Neural cell (in vitro differentiated cells): ENCODE measurements around the gene PLEKHA4. TPM values are rescaled to one million over a fixed set of nuclear protein-coding genes. Genes with fewer than 3 reads are reported as not detected.

Experiments used
- H2AFZ ChIP-seq: fragments of 200-600, 300-800 bp; sonication (generic), shearing (Covaris generic); 2 replicates; pipeline ENCODE4 v1.6.0; 2014; ENCODE audit warnings: low read depth, mild to moderate bottlenecking, antibody characterized with exemption, low read length, moderate library complexity
- H3F3A ChIP-seq: fragments of 200-600 bp; shearing (Covaris generic); 2 replicates; pipeline ENCODE4 v1.6.1; 2016; ENCODE audit warnings: mild to moderate bottlenecking, moderate library complexity, mixed read lengths, antibody characterized with exemption, low read length; ENCODE audit not compliant: insufficient read depth, poor library complexity, severe bottlenecking
- H3K27ac ChIP-seq: fragments of 200-600, 300-800 bp; sonication (generic), shearing (Covaris generic); 2 replicates; pipeline ENCODE4 v1.5.1; 2014; ENCODE audit warnings: mild to moderate bottlenecking, low read length, moderate library complexity
- H3K27me3 ChIP-seq: fragments of 300-800, 200-600 bp; sonication (generic), shearing (Covaris generic); 2 replicates; pipeline ENCODE4 v1.6.0; 2014; ENCODE audit warnings: mild to moderate bottlenecking, low read depth, low read length, moderate library complexity; ENCODE audit not compliant: insufficient read depth
- H3K36me3 ChIP-seq: fragments of 300-800, 200-600 bp; sonication (generic), shearing (Covaris generic); 2 replicates; pipeline ENCODE4 v1.5.1; 2014; ENCODE audit warnings: mild to moderate bottlenecking, antibody characterized with exemption, low read length, moderate library complexity; ENCODE audit not compliant: insufficient read depth
- H3K4me2 ChIP-seq: fragments of 300-800, 200-600 bp; sonication (generic), shearing (Covaris generic); 2 replicates; pipeline ENCODE4 v1.6.0; 2014; ENCODE audit warnings: mild to moderate bottlenecking, low read length
- H3K4me3 ChIP-seq: fragments of 300-800, 200-600 bp; sonication (generic), shearing (Covaris generic); 2 replicates; pipeline ENCODE4 v1.5.1; 2014; ENCODE audit warnings: mild to moderate bottlenecking, low read length, moderate library complexity
- H3K79me2 ChIP-seq: fragments of 200-600 bp; shearing (Covaris generic); replicated peaks from 2 replicates; pipeline ENCODE4 v1.6.0; 2014; ENCODE audit warnings: mild to moderate bottlenecking, low read length, moderate library complexity; ENCODE audit not compliant: insufficient read depth
- H3K9ac ChIP-seq: fragments of 300-800, 200-600 bp; sonication (generic), shearing (Covaris generic); 2 replicates; pipeline ENCODE4 v1.6.1; 2016; ENCODE audit warnings: mild to moderate bottlenecking, low read length, mixed read lengths
- H3K9me2 ChIP-seq: fragments of 200-600 bp; shearing (Covaris generic); 2 replicates; pipeline ENCODE4 v1.6.1; 2016; ENCODE audit warnings: mild to moderate bottlenecking, low read length, mixed read lengths; ENCODE audit not compliant: insufficient read depth
- H3K9me3 ChIP-seq: fragments of 200-600, 300-800 bp; sonication (generic), shearing (Covaris generic); 2 replicates; pipeline ENCODE4 v1.6.1; 2016; ENCODE audit warnings: mild to moderate bottlenecking, mixed run types, low read length, moderate library complexity, mixed read lengths
- H4K20me1 ChIP-seq: fragments of 200-600 bp; shearing (Covaris generic); 2 replicates; pipeline ENCODE4 v1.6.1; 2016; ENCODE audit warnings: mild to moderate bottlenecking, mixed run types; ENCODE audit not compliant: insufficient read depth
- EP300 ChIP-seq: fragments of 450-650 bp; conservative IDR thresholded peaks from 2 replicates; pipeline ENCODE4 v1.6.1; 2014; ENCODE audit warnings: antibody characterized with exemption, mild to moderate bottlenecking, moderate library complexity; ENCODE audit not compliant: poor library complexity, severe bottlenecking
- EZH2 ChIP-seq: fragments of 200-600, 300-800 bp; shearing (Covaris generic), sonication (generic); IDR thresholded peaks from 2 replicates; pipeline ENCODE4 v1.6.1; 2014; ENCODE audit warnings: antibody characterized with exemption, low read length, borderline replicate concordance, mild to moderate bottlenecking; ENCODE audit not compliant: insufficient read depth, poor library complexity, severe bottlenecking
- MXI1 ChIP-seq: fragments of 450-650 bp; conservative IDR thresholded peaks from 2 replicates; pipeline ENCODE4 v1.6.1; 2014; ENCODE audit warnings: antibody characterized with exemption, mild to moderate bottlenecking; ENCODE audit not compliant: poor library complexity, severe bottlenecking
- POLR2AphosphoS5 ChIP-seq: IDR thresholded peaks from 2 replicates; pipeline ENCODE4 v1.6.1; 2012
- RAD21 ChIP-seq: fragments of 450-650 bp; conservative IDR thresholded peaks from 2 replicates; pipeline ENCODE4 v1.6.1; 2014; ENCODE audit warnings: antibody characterized with exemption, mild to moderate bottlenecking, moderate library complexity
- SMC3 ChIP-seq: fragments of 450-650 bp; conservative IDR thresholded peaks from 2 replicates; pipeline ENCODE4 v1.6.1; 2014; ENCODE audit warnings: antibody characterized with exemption, mild to moderate bottlenecking, moderate library complexity; ENCODE audit not compliant: poor library complexity
- TAF1 ChIP-seq: IDR thresholded peaks from 2 replicates; pipeline ENCODE4 v1.6.1; 2012; ENCODE audit warnings: low read depth
- polyA plus RNA-seq: library from polyadenylated mRNA; depleted of rRNA; stranded (reverse); fragments of >200 nt; gene quantifications from 2 replicates; pipeline ENCODE4 v1.2.3, GENCODE V29; 2014
- TF ChIP-seq, protein P1 (sequence below): IDR thresholded peaks from 2 replicates; pipeline ENCODE4 v1.6.1; 2012; ENCODE audit warnings: borderline replicate concordance
- TF ChIP-seq, protein P2 (sequence below): fragments of 450-650 bp; IDR thresholded peaks from 2 replicates; pipeline ENCODE4 v1.5.1; 2014; ENCODE audit warnings: antibody characterized with exemption, mild to moderate bottlenecking, moderate library complexity; ENCODE audit not compliant: poor library complexity, severe bottlenecking

The PLEKHA4 gene
- polyA plus RNA-seq, 1 donor from 2014 or later = not detected

DNA sequence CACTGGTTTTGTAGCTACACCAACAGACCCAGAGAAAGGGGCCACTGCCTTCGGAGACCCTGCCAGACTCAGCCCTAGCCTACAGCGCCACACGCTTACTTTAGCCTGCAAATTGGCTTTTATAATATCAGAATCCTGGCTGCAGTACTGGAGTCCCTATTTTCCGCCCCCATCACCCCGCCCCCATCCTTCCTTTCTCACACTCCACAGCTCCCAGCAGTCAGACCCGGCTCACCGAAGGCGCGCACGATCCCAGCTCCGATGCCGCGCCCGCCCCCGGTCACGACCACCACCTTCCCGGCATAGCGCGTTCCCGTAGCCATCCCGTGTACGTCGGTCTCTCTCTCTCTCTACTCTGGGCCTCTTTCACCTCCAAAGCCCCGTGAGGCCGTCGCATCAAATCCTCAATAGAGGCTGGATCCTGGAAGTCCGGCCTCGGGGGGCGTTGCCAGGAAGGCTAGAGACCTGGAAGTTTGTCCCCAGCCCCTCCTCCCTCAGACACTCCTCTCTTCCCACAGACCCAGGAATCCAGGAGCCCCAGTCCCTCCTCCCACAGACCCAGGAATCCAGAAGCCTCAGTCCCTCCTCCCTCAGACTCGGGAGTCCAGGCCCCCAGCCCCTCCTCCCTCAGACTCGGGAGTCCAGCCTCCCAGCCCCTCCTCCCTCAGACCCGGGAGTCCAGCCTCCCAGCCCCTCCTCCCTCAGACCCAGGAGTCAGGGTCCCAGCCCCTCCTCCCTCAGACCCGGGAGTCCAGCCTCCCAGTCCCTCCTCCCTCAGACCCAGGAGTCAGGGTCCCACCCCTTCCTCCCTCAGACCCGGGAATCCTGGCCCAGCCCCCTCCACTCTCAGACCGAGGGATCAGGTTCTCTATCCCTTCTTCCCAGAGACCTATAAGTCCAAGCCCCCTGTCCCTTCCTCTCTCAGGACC lies 32.1 kb downstream of the PLEKHA4 start, which contains the start of gene HSD17B14:
TSS of gene HSD17B14 (minus strand) at position 403 of the 929 bp plus-strand sequence. CDS start at position 323, 80 bp downstream.
- Histone ChIP-seq H3F3A (no peaks in the 10 kb centered on the region), H2AFZ (peak within 1 kb of the TSS; percentile 43), H3K27me3 (no peaks in the 10 kb centered on the region), H3K9ac (peak within 1 kb of the TSS; percentile 49), H3K79me2 (no peaks in the 10 kb centered on the region), H3K4me3 (peak within 1 kb of the TSS; percentile 54), H3K4me2 (no peak within 1 kb of the TSS), H3K9me2 (no peaks in the 10 kb centered on the region), H3K9me3 (no peaks in the 10 kb centered on the region), H4K20me1 (no peaks in the 10 kb centered on the region), H3K27ac (no peak within 1 kb of the TSS), H3K36me3 (no peaks in the 10 kb centered on the region)
- TF ChIP-seq EZH2 (no peak), SMC3 (peak; percentile 17)

DNA sequence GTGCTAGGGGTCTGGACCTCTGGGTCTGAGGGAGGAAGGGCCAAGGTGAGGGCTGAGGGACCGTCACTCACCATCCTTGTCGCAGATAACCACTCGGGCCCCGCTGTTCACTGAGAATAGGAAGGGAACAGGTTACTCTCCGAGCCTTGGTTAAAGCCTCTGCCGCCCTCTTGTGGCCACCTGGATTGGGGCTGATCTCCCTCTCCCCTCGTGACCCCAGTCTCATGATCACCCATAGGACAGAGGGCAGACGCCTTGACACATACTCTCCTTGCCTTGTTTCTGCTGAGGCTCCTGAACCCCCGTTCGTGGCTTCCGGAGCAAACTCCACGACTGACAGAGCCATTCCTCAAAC lies 32.7 kb downstream of the PLEKHA4 start:
- peak overlapping the region; percentile 49 for H3K9ac ChIP-seq

More for the DNA sequence above, 32.7 kb downstream of the PLEKHA4 start:
- Histone ChIP-seq H3K9me2 (no peaks in the 10 kb centered on the region), H2AFZ (peak overlapping the region; percentile 35), H3K27me3 (no peaks in the 10 kb centered on the region), H3K79me2 (no peaks in the 10 kb centered on the region), H3K27ac (no peak overlapping the region), H3K9me3 (no peaks in the 10 kb centered on the region), H3K4me2 (no peak overlapping the region), H4K20me1 (no peaks in the 10 kb centered on the region), H3K4me3 (peak overlapping the region; percentile 47), H3F3A (no peaks in the 10 kb centered on the region), H3K36me3 (no peaks in the 10 kb centered on the region)
- peak; percentile 78 for TF ChIP-seq RAD21
- no peak for TF ChIP-seq MXI1
- no peak for TF ChIP-seq POLR2AphosphoS5
- TF ChIP-seq TAF1 = no peak
- TF ChIP-seq, protein P1, sequence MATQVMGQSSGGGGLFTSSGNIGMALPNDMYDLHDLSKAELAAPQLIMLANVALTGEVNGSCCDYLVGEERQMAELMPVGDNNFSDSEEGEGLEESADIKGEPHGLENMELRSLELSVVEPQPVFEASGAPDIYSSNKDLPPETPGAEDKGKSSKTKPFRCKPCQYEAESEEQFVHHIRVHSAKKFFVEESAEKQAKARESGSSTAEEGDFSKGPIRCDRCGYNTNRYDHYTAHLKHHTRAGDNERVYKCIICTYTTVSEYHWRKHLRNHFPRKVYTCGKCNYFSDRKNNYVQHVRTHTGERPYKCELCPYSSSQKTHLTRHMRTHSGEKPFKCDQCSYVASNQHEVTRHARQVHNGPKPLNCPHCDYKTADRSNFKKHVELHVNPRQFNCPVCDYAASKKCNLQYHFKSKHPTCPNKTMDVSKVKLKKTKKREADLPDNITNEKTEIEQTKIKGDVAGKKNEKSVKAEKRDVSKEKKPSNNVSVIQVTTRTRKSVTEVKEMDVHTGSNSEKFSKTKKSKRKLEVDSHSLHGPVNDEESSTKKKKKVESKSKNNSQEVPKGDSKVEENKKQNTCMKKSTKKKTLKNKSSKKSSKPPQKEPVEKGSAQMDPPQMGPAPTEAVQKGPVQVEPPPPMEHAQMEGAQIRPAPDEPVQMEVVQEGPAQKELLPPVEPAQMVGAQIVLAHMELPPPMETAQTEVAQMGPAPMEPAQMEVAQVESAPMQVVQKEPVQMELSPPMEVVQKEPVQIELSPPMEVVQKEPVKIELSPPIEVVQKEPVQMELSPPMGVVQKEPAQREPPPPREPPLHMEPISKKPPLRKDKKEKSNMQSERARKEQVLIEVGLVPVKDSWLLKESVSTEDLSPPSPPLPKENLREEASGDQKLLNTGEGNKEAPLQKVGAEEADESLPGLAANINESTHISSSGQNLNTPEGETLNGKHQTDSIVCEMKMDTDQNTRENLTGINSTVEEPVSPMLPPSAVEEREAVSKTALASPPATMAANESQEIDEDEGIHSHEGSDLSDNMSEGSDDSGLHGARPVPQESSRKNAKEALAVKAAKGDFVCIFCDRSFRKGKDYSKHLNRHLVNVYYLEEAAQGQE = no peak
- peak; percentile 82 for TF ChIP-seq SMC3
- TF ChIP-seq EZH2 = no peak
- TF ChIP-seq, protein P2, sequence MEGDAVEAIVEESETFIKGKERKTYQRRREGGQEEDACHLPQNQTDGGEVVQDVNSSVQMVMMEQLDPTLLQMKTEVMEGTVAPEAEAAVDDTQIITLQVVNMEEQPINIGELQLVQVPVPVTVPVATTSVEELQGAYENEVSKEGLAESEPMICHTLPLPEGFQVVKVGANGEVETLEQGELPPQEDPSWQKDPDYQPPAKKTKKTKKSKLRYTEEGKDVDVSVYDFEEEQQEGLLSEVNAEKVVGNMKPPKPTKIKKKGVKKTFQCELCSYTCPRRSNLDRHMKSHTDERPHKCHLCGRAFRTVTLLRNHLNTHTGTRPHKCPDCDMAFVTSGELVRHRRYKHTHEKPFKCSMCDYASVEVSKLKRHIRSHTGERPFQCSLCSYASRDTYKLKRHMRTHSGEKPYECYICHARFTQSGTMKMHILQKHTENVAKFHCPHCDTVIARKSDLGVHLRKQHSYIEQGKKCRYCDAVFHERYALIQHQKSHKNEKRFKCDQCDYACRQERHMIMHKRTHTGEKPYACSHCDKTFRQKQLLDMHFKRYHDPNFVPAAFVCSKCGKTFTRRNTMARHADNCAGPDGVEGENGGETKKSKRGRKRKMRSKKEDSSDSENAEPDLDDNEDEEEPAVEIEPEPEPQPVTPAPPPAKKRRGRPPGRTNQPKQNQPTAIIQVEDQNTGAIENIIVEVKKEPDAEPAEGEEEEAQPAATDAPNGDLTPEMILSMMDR = peak; percentile 91
- no peak for TF ChIP-seq EP300
